Amygdala (tissue), 56 donors: ENCODE data around the gene MDN1.

Experiments used
- DNase-seq, 56 donors: peaks; one replicate each; lab custom pipeline; 2025; lab: John Stamatoyannopoulos, UW

Gene MDN1

DNA sequence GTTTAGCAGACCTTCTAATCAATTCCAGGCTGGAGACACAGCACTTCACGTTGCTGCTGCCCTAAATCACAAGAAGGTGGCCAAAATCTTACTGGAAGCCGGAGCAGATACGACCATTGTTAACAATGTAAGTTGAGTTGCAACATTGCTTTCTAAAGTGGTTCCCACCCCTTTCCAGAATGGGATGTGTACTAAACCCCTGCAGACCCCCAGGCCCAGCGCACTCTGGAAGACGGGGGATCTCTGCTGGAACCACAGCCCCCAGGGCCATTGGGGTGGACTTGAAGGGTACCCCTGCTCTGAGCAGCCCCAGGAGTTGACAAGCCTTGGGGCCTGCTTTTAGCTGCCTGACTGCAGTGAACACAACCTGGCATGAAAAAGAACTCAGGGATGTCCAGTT is 203.1 kb downstream of the MDN1 start:
- DNase-seq, result no peak

DNA sequence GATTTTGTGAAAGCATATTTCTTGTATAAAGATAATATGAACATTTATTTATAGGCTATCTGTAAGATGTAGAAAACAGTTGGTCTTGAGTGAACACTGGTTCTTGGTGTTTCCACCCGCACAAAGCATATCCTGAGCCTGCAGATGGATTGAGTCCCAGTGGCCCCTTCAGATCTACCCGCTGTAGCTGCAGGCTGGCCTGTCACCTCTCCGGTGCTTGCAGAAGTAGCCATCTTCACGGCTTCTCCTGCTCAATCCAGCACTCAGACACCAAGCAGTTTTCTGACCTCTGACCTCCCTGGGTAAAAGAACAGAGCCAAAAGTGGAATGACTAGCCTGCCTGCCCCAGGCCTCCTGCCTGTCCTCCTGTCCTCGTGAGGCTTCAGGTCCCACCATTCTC is 203.7 kb downstream of the MDN1 start:
- DNase-seq, result no peak

- DNase-seq, result no peak
Observed at GRCh38 chr6:89613790-89614189, 205.8 kb downstream of the MDN1 start.

DNA sequence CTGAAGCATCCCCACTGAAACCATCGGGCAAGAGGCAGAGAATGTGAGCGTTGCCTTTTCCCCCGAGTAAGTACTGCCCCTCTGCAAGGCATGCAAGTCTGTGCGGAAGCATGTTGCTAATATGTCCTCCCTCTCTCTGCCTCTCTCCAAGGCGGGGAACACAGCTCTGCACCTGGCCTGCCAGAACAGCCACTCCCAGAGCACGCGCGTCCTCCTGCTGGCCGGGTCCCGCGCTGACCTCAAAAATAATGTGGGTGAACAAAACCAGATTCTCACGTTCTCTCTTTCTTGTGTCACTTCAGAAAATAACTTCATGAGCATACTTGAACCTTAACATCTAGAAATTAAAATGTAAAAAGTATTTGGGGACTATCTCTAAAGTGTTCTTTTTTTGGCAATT is 207.5 kb downstream of the MDN1 start:
- no peak for DNase-seq

DNA sequence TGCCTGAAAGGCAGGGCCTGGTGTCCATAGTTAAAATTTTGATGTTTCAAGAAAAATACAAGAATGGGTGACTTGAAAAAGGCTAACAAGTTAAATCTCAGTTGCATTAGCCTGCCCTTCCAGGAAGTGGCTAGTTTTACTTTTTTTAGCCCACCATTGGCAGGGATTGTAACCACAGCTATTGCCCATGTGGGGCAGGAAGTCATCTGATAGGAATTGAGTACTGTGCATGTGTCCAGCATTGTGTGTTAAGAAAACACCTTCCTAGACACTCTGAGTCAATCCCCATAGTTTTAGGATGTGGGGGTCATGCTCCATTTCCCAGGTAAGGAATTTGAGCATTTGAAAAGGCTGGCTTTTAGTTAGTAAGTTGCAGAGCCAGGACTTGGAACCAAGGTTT is 207.9 kb downstream of the MDN1 start:
- no peak for DNase-seq

- peak in 19 of 56 donors; percentile 3 to 61 (median 9) for DNase-seq
Observed at GRCh38 chr6:89610149-89610642, 209.4 kb downstream of the MDN1 start.

DNA sequence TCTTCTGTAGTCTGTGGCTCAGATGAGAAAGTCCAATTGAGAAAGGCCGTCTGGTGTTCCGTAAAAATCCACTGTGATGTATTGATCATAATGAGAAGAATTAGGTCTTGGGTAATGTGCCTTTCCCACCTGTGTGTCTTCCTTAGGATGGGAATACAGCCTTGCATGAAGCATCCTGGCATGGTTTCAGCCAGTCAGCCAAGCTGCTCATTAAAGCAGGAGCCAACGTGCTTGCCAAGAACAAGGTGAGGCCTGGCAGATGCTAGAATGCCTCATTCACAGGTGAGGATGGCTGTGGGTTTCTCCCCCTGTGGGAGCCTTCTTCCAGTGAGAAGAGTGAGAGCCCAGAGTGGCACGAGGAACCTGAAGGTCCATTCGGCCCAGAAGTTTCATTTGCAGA is 213.7 kb downstream of the MDN1 start:
- DNase-seq, result no peak

GRCh38 chr6:89604653-89605052 is 214.9 kb downstream of the MDN1 start:
- DNase-seq, result no peak

- no peak for DNase-seq
Observed at GRCh38 chr6:89602166-89602565, 217.4 kb downstream of the MDN1 start.

GRCh38 chr6:89599727-89600126 is 219.9 kb downstream of the MDN1 start:
- no peak for DNase-seq

DNA sequence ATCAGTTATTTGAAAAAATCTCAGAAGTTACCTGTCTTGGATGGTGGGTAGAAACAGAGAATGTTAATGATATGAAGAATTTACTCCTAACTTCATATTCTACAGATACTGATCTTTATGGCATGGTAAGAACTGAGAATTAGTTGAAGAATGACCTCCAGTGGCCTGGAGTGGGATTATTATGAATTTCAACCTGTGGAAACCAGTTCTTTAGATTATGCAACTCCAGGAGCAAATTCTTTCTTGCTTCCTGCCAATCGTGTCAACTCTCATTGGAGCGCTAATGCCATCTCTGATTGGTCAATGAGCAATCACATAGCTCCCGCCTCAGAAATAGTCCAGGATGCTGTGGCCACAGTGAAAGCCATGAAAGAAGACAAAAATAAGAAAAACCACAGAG is 221.6 kb downstream of the MDN1 start:
- no peak for DNase-seq

DNA sequence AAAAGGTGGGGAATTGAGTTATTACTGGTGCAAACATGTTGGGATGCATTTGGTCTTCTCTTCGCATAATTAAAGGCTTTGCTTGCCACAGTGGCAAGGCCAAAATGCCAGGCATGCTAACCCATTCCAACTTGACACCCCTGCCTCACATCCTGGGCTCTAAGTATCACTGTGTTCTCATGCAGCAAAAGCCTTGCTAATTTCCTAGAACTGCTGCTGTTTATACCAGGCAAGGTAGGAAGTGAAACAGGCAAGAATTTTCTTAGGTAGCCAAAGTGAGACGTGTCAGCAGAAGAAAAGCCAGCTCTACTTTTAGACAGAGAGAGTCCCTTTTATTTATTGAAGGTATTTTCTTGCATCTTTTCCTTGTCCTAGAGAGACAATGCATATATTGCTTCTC is 222.2 kb downstream of the MDN1 start:
- DNase-seq, result no peak

- no peak for DNase-seq
Observed at GRCh38 chr6:89596484-89596883, 223.1 kb downstream of the MDN1 start.

DNA sequence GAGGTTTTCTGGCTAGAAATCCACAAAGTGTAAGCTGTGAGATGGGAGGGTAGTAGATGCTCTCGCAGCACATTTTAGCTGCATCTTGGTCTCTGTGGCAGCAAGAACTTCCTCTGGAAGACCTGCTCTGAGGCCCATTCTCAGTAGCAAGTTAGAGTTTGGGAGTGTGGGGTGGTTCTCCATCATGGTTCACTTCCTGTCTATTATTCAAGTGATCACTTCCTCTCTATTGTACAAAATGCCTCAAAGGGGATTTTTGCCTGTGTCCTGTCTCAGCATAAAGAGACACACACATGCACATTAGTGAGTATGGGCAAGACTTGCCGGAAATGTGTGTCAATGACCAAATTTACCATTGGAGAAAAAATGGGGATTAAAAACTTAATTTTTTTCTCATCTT is 223.5 kb downstream of the MDN1 start:
- no peak for DNase-seq
